Activated T-helper 1 cell treated with anti-CD3 and anti-CD28 coated beads, Interleukin-12 subunit alpha, Interleukin-12 subunit beta, Interleukin-2, Interleukin-4 antibody, amounts not matched to agents 30 ng/mL and 10 ng/mL and 1 ng/mL, durations not matched to agents 14 hours and 24 hours and 36 hours (primary cell): ENCODE data around the gene GFER. TPM values are rescaled to one million over a fixed set of nuclear protein-coding genes. Genes with fewer than 3 reads are reported as not detected.
"Not testable (repeated sequence)": the region's sequence is repeated elsewhere in the genome, so short reads cannot be mapped to it uniquely, and the experiment has no call there.

Experiments
- DNase-seq: peaks from one replicate; pipeline ENCODE4 v3.0.0; 2021; ENCODE audit warnings: low spot score
- H3K27ac Mint-ChIP-seq: one replicate; pipeline ENCODE4 v1.8.0; 2021; ENCODE audit warnings: mild to moderate bottlenecking, mixed read lengths
- H3K27me3 Mint-ChIP-seq: one replicate; pipeline ENCODE4 v1.8.0; 2022; ENCODE audit warnings: mild to moderate bottlenecking, moderate library complexity, mixed read lengths; ENCODE audit not compliant: insufficient read depth
- H3K36me3 Mint-ChIP-seq: one replicate; pipeline ENCODE4 v1.8.0; 2021; ENCODE audit warnings: low read depth, mixed read lengths
- H3K4me1 Mint-ChIP-seq: one replicate; pipeline ENCODE4 v1.8.0; 2021; ENCODE audit warnings: low read depth, mixed read lengths
- H3K4me3 Mint-ChIP-seq: one replicate; pipeline ENCODE4 v1.8.0; 2021; ENCODE audit warnings: mild to moderate bottlenecking, moderate library complexity, mixed read lengths
- H3K9me3 Mint-ChIP-seq: one replicate; pipeline ENCODE4 v1.8.0; 2021; ENCODE audit warnings: mixed read lengths
- intact Hi-C: fragments of 100-400 bp; cut with micrococcal nuclease; formaldehyde crosslinking; loops from one replicate; pipeline ENCODE4 v1.15.1; 2024
- total RNA-seq: library from RNA; stranded (reverse); gene quantifications from 2 replicates; pipeline ENCODE4 v1.2.3, GENCODE V29; 2022

Gene GFER
- total RNA-seq, result 46.2 and 54.0 TPM in 2 replicates

DNA sequence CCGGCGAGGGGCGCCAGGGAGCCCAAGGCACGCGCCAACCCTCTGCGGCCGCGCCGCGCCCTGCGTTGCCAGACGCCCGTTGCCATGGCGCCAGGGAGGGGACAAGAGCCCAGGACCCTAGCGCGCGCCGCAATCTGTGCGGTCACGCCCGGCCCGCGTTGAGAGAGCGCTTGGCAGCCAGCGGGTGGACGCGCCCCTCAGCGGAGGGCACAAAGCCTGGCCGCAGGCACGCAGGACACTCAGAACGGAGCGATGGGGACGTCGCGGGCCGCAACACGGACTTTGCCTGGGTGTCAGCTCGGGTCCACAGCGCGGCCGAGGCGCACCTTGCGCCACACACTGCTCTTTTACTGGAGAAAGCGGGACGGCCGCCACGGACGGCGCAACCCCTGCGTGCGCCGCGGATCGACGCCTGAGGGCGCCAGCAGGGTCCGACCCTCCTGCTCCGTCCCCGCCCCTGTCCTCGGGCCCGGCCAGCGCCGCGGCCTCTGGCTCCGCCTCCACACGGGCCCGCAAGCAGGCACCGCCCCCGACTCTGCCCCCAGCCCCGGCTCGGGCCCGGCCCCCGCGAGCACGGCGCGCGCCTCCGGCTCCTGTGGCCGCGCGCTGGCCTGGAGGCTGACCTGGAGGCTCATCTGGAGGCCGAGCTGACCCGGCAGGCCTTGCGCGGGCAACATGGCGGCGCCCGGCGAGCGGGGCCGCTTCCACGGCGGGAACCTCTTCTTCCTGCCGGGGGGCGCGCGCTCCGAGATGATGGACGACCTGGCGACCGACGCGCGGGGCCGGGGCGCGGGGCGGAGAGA is at the start of gene GFER:
Gene GFER (plus strand): TSS at position 650 of the 803 bp plus-strand sequence. CDS start 26 bp downstream, at position 676.
- Mint-ChIP-seq H3K4me1 (peaks cover 4% of the 10 kb centered on the region), H3K9me3 (no peaks in the 10 kb centered on the region), H3K4me3 (peak within 1 kb of the TSS; percentile 84), H3K36me3 (peaks cover 14% of the 10 kb centered on the region), H3K27me3 (peaks cover 32% of the 10 kb centered on the region), H3K27ac (peak within 1 kb of the TSS; percentile 29)
- DNase-seq, result peak; percentile 80
- intact Hi-C loops, result loop anchor here (1.0 to 5.0 kb wide), 4 partner anchors 9 to 39 kb away; partner anchors contain the start of genes NDUFB10 and TBL3

- Mint-ChIP-seq H3K36me3 (peaks cover 15% of the 10 kb centered on the region), H3K27ac (no peak overlapping the region), H3K4me3 (no peak overlapping the region), H3K9me3 (no peaks in the 10 kb centered on the region), H3K4me1 (peaks cover 8% of the 10 kb centered on the region), H3K27me3 (no peaks in the 10 kb centered on the region)
- no peak for DNase-seq
- intact Hi-C loops, result no loop called here
These were observed 47.0 kb upstream of the GFER start for GRCh38 chr16:1936945-1937479.

GRCh38 chr16:1938316-1938715 is 45.7 kb upstream of the GFER start:
- no peak overlapping the region for H3K27ac Mint-ChIP-seq
- peaks cover 12% of the 10 kb centered on the region for H3K4me1 Mint-ChIP-seq
- no peak overlapping the region for H3K4me3 Mint-ChIP-seq
- H3K27me3 Mint-ChIP-seq, result no peaks in the 10 kb centered on the region
- intact Hi-C loops, result no loop called here
- peaks cover 15% of the 10 kb centered on the region for H3K36me3 Mint-ChIP-seq
- no peaks in the 10 kb centered on the region for H3K9me3 Mint-ChIP-seq
- DNase-seq, result no peak

DNA sequence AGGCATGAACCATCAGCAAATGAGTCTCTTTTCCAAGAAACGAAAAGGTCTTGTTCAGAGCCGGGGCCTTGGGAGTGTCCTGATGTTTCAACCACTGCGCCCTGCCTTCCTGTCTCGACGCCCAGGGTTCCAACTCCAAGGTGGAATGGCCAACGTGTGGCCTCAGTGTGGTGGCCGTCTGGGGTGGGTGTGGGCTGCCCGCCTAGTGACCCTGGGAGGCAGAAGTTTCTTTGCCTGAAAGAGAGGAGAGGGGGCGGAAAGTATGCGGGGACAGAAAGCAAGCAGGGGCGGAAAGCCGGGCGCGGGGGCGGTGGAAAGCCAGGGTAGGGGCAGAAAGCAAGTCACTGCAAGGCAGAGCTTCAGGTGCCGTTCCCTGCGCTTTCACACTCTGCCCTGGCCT is 45.1 kb upstream of the GFER start:
- H3K36me3 Mint-ChIP-seq, result peaks cover 15% of the 10 kb centered on the region
- no peak for DNase-seq
- no peak overlapping the region for H3K27ac Mint-ChIP-seq
- peaks cover 12% of the 10 kb centered on the region for H3K4me1 Mint-ChIP-seq
- no peak overlapping the region for H3K4me3 Mint-ChIP-seq
- H3K9me3 Mint-ChIP-seq, result no peaks in the 10 kb centered on the region
- intact Hi-C loops, result no loop called here
- no peaks in the 10 kb centered on the region for H3K27me3 Mint-ChIP-seq

DNA sequence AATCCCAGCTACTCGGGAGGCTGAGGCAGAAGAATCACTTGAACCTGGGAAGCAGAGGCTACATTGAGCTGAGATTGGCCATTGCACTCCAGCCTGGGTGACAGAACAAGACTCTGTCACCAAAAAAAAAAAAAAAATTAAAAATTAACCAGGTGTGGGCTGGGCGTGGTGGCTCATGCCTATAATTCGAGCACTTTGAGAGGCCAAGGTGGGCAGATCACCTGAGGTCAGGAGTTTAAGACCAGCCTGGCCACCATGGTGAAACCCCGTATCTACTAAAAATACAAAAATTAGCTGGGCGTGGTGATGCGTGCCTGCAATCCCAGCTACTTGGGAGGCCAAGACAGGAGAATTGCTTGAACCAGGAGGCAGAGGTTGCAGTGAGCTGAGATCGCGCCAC is 44.2 kb upstream of the GFER start:
- peaks cover 19% of the 10 kb centered on the region for H3K4me1 Mint-ChIP-seq
- H3K9me3 Mint-ChIP-seq, H3K27ac Mint-ChIP-seq, H3K27me3 Mint-ChIP-seq, H3K4me3 Mint-ChIP-seq, DNase-seq: not testable (repeated sequence)
- intact Hi-C loops, result loop anchor here (5.0 to 10.0 kb wide), 2 partner anchors 202 to 1165 kb away; no protein-coding TSS in a partner anchor
- H3K36me3 Mint-ChIP-seq, result peaks cover 15% of the 10 kb centered on the region

DNA sequence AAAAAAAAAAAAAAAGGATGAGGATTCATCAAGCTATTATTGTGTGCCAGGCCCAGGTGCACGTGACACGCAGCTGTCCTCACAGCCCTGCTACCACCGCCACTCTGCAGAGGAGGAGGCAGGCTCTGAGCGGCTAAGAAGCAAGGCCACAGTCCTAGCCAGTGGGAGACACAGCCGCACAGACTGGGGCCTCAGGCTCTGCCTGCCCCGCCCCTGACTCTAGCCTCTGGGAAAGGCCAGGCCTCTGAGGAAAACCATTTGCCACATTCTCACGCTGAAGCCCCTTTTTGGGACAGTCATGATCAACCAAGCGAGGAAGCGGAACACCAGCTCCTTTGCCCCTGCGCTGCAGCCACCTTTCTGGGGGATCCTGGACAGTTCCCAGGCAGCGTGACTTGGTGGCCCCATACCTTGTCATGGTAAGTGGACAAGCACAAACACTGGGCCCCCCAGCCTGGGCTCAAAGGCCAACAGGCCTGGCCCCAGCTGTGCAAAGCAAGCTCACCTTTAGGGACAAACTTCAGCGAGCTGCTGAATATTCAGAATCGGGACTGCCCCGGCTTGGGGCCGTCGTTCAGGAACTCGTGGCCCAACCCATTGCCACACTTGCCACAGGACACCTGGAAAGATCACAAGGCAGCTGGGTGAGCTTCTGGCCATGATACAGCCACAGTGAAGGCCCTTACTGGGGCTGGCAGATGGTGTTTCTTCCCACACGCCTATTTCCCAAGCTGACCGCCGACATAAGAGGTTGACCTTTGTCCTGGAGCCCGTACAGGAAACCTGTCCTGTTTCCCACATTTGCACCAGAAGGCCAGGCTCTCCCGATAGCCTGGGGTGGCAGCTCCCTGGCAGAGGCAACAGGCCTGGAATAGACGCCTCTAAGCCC is 43.5 kb upstream of the GFER start:
- H3K4me1 Mint-ChIP-seq, result peaks cover 19% of the 10 kb centered on the region
- H3K27ac Mint-ChIP-seq, result no peak overlapping the region
- no peaks in the 10 kb centered on the region for H3K27me3 Mint-ChIP-seq
- peaks cover 15% of the 10 kb centered on the region for H3K36me3 Mint-ChIP-seq
- intact Hi-C loops, result loop anchor here (5.0 to 10.0 kb wide), 2 partner anchors 202 to 1164 kb away; no protein-coding TSS in a partner anchor
- no peaks in the 10 kb centered on the region for H3K9me3 Mint-ChIP-seq
- H3K4me3 Mint-ChIP-seq, result no peak overlapping the region
- DNase-seq, result no peak

DNA sequence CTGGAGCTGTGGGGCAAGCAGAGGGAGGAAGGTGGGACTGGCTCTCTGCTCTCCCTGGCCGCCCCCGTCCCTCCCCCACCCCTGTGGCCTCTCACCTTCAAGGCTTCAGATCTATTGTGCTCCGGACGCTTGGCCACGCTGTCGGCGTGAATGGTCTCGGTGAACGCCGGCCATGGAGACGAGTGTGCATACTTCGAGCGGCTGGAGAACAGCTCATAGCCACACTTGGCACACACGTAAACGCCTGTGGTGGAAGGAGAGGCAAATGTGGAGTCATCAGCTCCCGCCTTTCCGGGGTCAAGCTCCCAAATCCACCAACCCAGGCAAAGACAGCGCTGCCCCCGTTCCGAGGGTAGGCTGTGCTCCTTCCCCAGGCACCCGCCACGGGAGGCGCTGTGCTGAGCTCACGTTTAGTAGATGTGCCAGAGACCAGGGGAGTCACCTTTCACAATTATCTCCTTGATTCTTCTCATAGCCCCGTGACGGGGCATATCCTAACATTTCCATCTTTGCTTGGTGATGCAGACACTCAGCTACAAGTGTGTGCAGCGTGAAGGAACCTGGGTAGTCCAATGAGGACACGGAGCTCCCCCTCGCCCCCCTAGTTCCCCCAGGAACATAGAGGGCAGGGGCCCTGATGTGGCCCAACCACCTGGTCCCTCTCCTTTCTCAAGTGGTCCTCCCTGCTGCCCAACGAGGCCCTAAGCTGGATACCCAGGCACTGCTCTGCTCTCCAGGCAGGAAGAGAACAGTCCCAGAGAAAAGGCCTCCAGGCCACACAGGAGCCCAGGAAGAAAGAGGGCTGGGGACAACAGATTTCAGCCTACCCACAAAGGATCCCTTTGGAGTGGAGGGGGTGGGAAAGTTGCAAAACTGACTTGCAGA is 42.6 kb upstream of the GFER start:
- intact Hi-C loops, result loop anchor here (2.0 to 10.0 kb wide), 3 partner anchors 169 to 1163 kb away; partner anchors contain the start of genes EME2 and MRPS34
- peak overlapping the region; percentile 58 for H3K27ac Mint-ChIP-seq
- H3K4me3 Mint-ChIP-seq, result peak overlapping the region; percentile 87
- H3K4me1 Mint-ChIP-seq, result peaks cover 19% of the 10 kb centered on the region
- H3K36me3 Mint-ChIP-seq, result peaks cover 15% of the 10 kb centered on the region
- no peak for DNase-seq
- no peaks in the 10 kb centered on the region for H3K27me3 Mint-ChIP-seq
- H3K9me3 Mint-ChIP-seq, result no peaks in the 10 kb centered on the region

DNA sequence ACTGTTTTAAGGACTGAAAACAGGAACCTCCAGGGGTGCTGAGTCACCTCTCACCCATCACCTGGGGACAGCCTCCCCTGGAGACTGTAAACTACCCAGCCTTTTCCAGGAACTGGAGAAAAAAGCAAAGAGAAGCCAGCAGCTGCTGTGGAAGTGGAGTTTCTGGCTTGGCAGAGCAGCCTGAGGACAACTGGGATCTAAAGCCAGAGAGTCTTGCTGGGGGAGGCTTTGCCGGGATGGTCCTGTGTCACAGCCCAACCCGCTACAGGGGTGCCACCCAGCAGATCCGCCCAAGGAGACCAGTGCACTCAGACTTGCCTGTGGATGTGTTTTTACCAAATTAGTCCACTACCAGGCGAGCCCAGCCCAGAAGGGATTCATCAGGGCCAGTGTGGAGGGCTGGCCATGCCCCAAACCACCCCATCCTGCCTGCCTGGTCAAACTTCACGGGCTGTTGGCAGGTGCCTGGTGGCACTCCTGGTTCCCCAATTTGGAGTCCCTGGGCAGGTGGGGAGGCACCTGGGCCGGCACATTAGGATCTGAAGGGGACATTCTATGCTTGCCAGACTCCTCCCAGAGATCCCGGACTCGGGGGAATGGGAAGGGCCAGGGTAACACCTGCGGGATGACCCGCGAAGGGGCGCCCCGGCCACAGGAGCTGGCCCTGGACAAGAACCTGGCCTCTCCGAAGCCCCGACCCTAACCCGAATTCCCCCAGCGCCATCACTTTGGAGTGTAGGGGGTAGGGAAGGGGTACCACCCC is 41.8 kb upstream of the GFER start:
- intact Hi-C loops, result loop anchor here (2.0 to 10.0 kb wide), 3 partner anchors 169 to 1163 kb away; partner anchors contain the start of genes EME2 and MRPS34
- H3K4me3 Mint-ChIP-seq, result peak overlapping the region; percentile 87
- DNase-seq, result no peak

DNA sequence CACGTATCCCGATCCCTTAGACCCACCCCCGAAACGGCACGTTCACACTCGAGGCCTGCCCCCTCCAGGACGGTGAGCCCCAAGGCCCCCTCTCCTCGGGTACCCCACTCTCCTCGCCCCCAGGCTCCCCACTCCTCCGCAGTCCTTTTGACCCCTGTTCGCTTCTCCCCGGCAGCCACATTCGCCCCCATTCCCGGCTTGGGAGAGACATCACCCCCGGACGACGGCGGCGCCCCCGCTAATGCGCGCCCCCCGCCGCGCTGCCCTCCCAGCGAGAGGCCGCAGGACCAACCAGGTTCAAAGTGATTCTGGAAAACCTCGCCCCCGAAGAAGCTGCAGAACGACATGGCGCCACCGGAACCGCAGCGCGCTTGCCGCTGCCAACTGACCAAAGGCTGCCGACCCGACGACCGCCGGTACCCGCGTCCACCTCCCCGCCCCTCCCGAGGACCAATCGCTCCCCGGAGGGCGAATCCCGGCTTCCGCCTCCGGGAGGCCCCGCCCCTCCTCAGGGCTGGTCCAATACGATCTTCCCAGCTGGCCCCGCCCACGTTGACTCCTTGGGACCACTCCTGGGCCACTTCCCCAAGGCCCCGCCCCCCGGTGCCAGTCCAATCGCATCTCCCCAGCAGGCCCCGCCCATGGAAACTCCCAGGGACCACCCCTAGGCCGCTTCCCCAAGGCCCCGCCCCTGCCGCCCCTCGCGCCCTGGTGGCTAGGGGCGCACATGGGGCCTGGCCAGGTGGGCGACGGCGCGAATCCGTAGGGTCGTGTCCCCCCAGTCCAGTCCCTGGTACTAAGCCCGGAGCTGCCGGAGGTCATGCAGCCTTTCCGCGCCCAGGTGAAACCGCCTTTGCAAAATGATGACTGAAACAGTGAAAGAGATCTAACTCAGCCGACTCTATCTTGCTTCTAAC is 40.9 kb upstream of the GFER start, which contains the start of gene MSRB1:
Gene MSRB1 (minus strand): TSS at position 390 of the 917 bp plus-strand sequence. CDS start 43 bp downstream, at position 347.
- DNase-seq, result peak; percentile 100
- H3K27me3 Mint-ChIP-seq, result no peaks in the 10 kb centered on the region
- H3K36me3 Mint-ChIP-seq, result peaks cover 8% of the 10 kb centered on the region
- H3K4me1 Mint-ChIP-seq, result peaks cover 19% of the 10 kb centered on the region
- peak within 1 kb of the TSS; percentile 87 for H3K4me3 Mint-ChIP-seq
- H3K9me3 Mint-ChIP-seq, result no peaks in the 10 kb centered on the region
- intact Hi-C loops, result loop anchor here (1.0 to 10.0 kb wide), 9 partner anchors 14 to 1162 kb away; partner anchors contain the start of genes EME2, HAGH, MRPS34 and NDUFB10
- H3K27ac Mint-ChIP-seq, result peak within 1 kb of the TSS; percentile 58

More for the DNA sequence above, 41.8 kb upstream of the GFER start:
- peaks cover 11% of the 10 kb centered on the region for H3K36me3 Mint-ChIP-seq
- H3K27ac Mint-ChIP-seq, result peak overlapping the region; percentile 58
- no peaks in the 10 kb centered on the region for H3K9me3 Mint-ChIP-seq
- no peaks in the 10 kb centered on the region for H3K27me3 Mint-ChIP-seq
- H3K4me1 Mint-ChIP-seq, result peaks cover 19% of the 10 kb centered on the region

DNA sequence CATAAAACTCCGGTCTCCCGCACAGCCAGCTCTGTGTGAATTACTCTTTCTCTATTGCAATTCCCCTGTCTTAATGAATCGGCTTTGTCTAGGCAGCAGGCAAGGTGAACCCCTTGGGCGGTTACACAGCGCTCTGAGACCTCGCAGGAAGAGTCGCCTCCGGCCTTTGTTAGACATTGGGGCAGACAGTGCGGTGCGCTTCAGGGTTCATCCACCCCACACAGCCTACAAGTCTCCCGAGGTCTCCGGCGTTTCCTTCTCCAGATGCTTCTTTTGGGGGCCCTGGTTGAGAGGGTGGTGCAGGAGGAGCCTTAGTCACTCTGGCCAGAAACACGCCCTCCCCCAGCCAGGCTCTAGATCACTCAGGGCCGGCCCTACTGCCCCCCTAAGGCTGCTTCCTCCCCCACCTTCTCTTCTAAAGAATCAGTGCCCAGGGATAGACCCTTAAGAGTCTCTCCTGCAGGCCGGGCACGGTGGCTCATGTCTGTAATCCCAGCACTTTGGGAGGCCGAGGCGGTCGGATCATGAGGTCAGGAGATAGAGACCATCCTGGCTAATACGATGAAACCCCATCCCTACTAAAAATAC is 39.3 kb upstream of the GFER start:
- Mint-ChIP-seq H3K36me3 (peaks cover 4% of the 10 kb centered on the region), H3K4me1 (peaks cover 19% of the 10 kb centered on the region)

More for the DNA sequence above, 39.3 kb upstream of the GFER start:
- Mint-ChIP-seq H3K9me3 (no peaks in the 10 kb centered on the region), H3K27ac (peak overlapping the region; percentile 40), H3K27me3 (no peaks in the 10 kb centered on the region), H3K4me3 (peak overlapping the region; percentile 87)
- no peak for DNase-seq
- intact Hi-C loops, result loop anchor here (5.0 to 10.0 kb wide), 2 partner anchors 198 to 1160 kb away; no protein-coding TSS in a partner anchor
